ENCODE results near the gene STOML2.

GRCh38 chr9:35054871-35055644 is 47.9 kb downstream of the STOML2 start:
- TF ChIP-seq, protein P1, sequence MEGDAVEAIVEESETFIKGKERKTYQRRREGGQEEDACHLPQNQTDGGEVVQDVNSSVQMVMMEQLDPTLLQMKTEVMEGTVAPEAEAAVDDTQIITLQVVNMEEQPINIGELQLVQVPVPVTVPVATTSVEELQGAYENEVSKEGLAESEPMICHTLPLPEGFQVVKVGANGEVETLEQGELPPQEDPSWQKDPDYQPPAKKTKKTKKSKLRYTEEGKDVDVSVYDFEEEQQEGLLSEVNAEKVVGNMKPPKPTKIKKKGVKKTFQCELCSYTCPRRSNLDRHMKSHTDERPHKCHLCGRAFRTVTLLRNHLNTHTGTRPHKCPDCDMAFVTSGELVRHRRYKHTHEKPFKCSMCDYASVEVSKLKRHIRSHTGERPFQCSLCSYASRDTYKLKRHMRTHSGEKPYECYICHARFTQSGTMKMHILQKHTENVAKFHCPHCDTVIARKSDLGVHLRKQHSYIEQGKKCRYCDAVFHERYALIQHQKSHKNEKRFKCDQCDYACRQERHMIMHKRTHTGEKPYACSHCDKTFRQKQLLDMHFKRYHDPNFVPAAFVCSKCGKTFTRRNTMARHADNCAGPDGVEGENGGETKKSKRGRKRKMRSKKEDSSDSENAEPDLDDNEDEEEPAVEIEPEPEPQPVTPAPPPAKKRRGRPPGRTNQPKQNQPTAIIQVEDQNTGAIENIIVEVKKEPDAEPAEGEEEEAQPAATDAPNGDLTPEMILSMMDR (IDR thresholded peaks at IDR 0.05), result no peak
- no peak for TF ChIP-seq ZFX (IDR thresholded peaks at IDR 0.05; ENCODE audit: borderline replicate concordance)

Data from 22Rv1 (cell line).